ENCODE results near the gene FXYD5. TPM values are rescaled to one million over a fixed set of nuclear protein-coding genes. Genes with fewer than 3 reads are reported as not detected.
A peak's percentile ranks its signal among the peaks of the same experiment; 100 is the strongest.

FXYD5 gene
- total RNA-seq, 2 experiments from 2014 or later, result 455 to 524 TPM

- CTCF ChIA-PET, result interaction anchor here (1.0 to 1.6 kb wide), 2 partner anchors 10 to 64 kb away, joined by 4 read pairs; no protein-coding TSS in a partner anchor
These were observed 14.9 kb downstream of the FXYD5 start for GRCh38 chr19:35169221-35169995.

GRCh38 chr19:35170359-35171061, 16.0 kb downstream of the FXYD5 start:
- ChIA-PET POLR2A (no interaction called here), CTCF (interaction anchor here (1.0 kb wide), 1 partner anchor 63 kb away, joined by 4 read pairs; no protein-coding TSS in a partner anchor)
- Mint-ChIP-seq H3K4me3 (no peak overlapping the region), H3K36me3 (ENCODE audit: low read depth) (peaks cover 81% of the 10 kb centered on the region), H3K9me3 (peaks cover 19% of the 10 kb centered on the region), H3K27ac (peak overlapping the region; percentile 74), H3K27me3 (no peaks in the 10 kb centered on the region), H3K4me1 (peaks cover 54% of the 10 kb centered on the region)
- DNase-seq, result peak; percentile 5

More at GRCh38 chr19:35169221-35169995, 14.9 kb downstream of the FXYD5 start:
- H3K36me3 Mint-ChIP-seq (ENCODE audit: low read depth), result peaks cover 88% of the 10 kb centered on the region
- peak overlapping the region; percentile 50 for H3K27ac Mint-ChIP-seq
- H3K27me3 Mint-ChIP-seq, result no peaks in the 10 kb centered on the region
- POLR2A ChIA-PET, result no interaction called here
- peaks cover 28% of the 10 kb centered on the region for H3K9me3 Mint-ChIP-seq
- peaks cover 55% of the 10 kb centered on the region for H3K4me1 Mint-ChIP-seq
- no peak for DNase-seq
- H3K4me3 Mint-ChIP-seq, result no peak overlapping the region

GRCh38 chr19:35171730-35172129, 17.2 kb downstream of the FXYD5 start:
- Mint-ChIP-seq H3K36me3 (ENCODE audit: low read depth) (peaks cover 69% of the 10 kb centered on the region), H3K4me1 (peaks cover 47% of the 10 kb centered on the region), H3K27ac (peak overlapping the region; percentile 80), H3K27me3 (no peaks in the 10 kb centered on the region), H3K9me3 (peaks cover 8% of the 10 kb centered on the region), H3K4me3 (no peak overlapping the region)
- ChIA-PET POLR2A (no interaction called here), CTCF (interaction anchor here (1.2 to 1.4 kb wide), 2 partner anchors 9 to 10 kb away, joined by 3 read pairs; no protein-coding TSS in a partner anchor)
- peak; percentile 27 for DNase-seq

- POLR2A ChIA-PET, result no interaction called here
- H3K4me1 Mint-ChIP-seq, result peaks cover 47% of the 10 kb centered on the region
- no peak overlapping the region for H3K4me3 Mint-ChIP-seq
- no peaks in the 10 kb centered on the region for H3K27me3 Mint-ChIP-seq
- H3K27ac Mint-ChIP-seq, result no peak overlapping the region
- H3K9me3 Mint-ChIP-seq, result peaks cover 14% of the 10 kb centered on the region
- peaks cover 56% of the 10 kb centered on the region for H3K36me3 Mint-ChIP-seq (ENCODE audit: low read depth)
- DNase-seq, result peak; percentile 1
- CTCF ChIA-PET, result interaction anchor here (0.6 to 1.3 kb wide), 4 partner anchors 17 to 1356 kb away, joined by 3 to 5 read pairs (median 4); no protein-coding TSS in a partner anchor
These were observed 19.7 kb downstream of the FXYD5 start for GRCh38 chr19:35174226-35174625.

GRCh38 chr19:35176181-35176570, 21.6 kb downstream of the FXYD5 start:
- Mint-ChIP-seq H3K9me3 (peaks cover 14% of the 10 kb centered on the region), H3K27me3 (no peaks in the 10 kb centered on the region), H3K4me1 (peaks cover 51% of the 10 kb centered on the region), H3K4me3 (no peak overlapping the region), H3K27ac (no peak overlapping the region), H3K36me3 (ENCODE audit: low read depth) (peaks cover 39% of the 10 kb centered on the region)
- no peak for DNase-seq
- ChIA-PET POLR2A (no interaction called here), CTCF (interaction anchor here (2.2 kb wide), 1 partner anchor 22 kb away, joined by 12 read pairs; no protein-coding TSS in a partner anchor)

GRCh38 chr19:35177377-35178274, 23.1 kb downstream of the FXYD5 start:
- H3K4me1 Mint-ChIP-seq, result peaks cover 44% of the 10 kb centered on the region
- H3K4me3 Mint-ChIP-seq, result no peak overlapping the region
- peaks cover 27% of the 10 kb centered on the region for H3K36me3 Mint-ChIP-seq (ENCODE audit: low read depth)
- no peaks in the 10 kb centered on the region for H3K27me3 Mint-ChIP-seq
- POLR2A ChIA-PET, result interaction anchor here (0.6 kb wide), 1 partner anchor 47 kb away, joined by 3 read pairs; no protein-coding TSS in a partner anchor
- DNase-seq, result peak; percentile 5
- peaks cover 11% of the 10 kb centered on the region for H3K9me3 Mint-ChIP-seq
- H3K27ac Mint-ChIP-seq, result no peak overlapping the region
- CTCF ChIA-PET, result interaction anchor here (1.3 to 2.2 kb wide), 2 partner anchors 21 to 24 kb away, joined by 3 to 12 read pairs; no protein-coding TSS in a partner anchor

- no peaks in the 10 kb centered on the region for H3K27me3 Mint-ChIP-seq
- peak; percentile 4 for DNase-seq
- no peak overlapping the region for H3K4me3 Mint-ChIP-seq
- H3K27ac Mint-ChIP-seq, result no peak overlapping the region
- POLR2A ChIA-PET, result no interaction called here
- peaks cover 42% of the 10 kb centered on the region for H3K4me1 Mint-ChIP-seq
- CTCF ChIA-PET, result interaction anchor here (1.3 to 1.6 kb wide), 3 partner anchors 17 to 25 kb away, joined by 3 to 5 read pairs (median 3); partner anchors contain the start of gene FXYD5
- H3K36me3 Mint-ChIP-seq (ENCODE audit: low read depth), result peaks cover 16% of the 10 kb centered on the region
- H3K9me3 Mint-ChIP-seq, result peaks cover 14% of the 10 kb centered on the region
These were observed 24.2 kb downstream of the FXYD5 start for GRCh38 chr19:35178701-35179100.

- Mint-ChIP-seq H3K4me1 (peaks cover 41% of the 10 kb centered on the region), H3K27me3 (no peaks in the 10 kb centered on the region), H3K27ac (peak overlapping the region; percentile 34), H3K36me3 (ENCODE audit: low read depth) (peaks cover 16% of the 10 kb centered on the region), H3K4me3 (no peak overlapping the region), H3K9me3 (peaks cover 18% of the 10 kb centered on the region)
- CTCF ChIA-PET, result interaction anchor here (0.6 to 1.6 kb wide), 5 partner anchors 12 to 440 kb away, joined by 3 to 5 read pairs (median 4); partner anchors contain the start of gene FXYD5
- peak; percentile 6 for DNase-seq
- POLR2A ChIA-PET, result interaction anchor here (0.7 kb wide), 1 partner anchor 17 kb away, joined by 3 read pairs; no protein-coding TSS in a partner anchor
These were observed 25.3 kb downstream of the FXYD5 start for GRCh38 chr19:35179830-35180229.

GRCh38 chr19:35181387-35181786, 26.9 kb downstream of the FXYD5 start:
- H3K4me3 Mint-ChIP-seq, result no peak overlapping the region
- DNase-seq, result no peak
- H3K27ac Mint-ChIP-seq, result no peak overlapping the region
- H3K27me3 Mint-ChIP-seq, result no peaks in the 10 kb centered on the region
- POLR2A ChIA-PET, result no interaction called here
- peaks cover 12% of the 10 kb centered on the region for H3K36me3 Mint-ChIP-seq (ENCODE audit: low read depth)
- H3K4me1 Mint-ChIP-seq, result peaks cover 36% of the 10 kb centered on the region
- CTCF ChIA-PET, result interaction anchor here (1.1 to 1.4 kb wide), 2 partner anchors 10 to 27 kb away, joined by 3 read pairs; partner anchors contain the start of gene FXYD5
- peaks cover 18% of the 10 kb centered on the region for H3K9me3 Mint-ChIP-seq

GRCh38 chr19:35184267-35184666, 29.7 kb downstream of the FXYD5 start:
- Mint-ChIP-seq H3K36me3 (ENCODE audit: low read depth) (peaks cover 3% of the 10 kb centered on the region), H3K9me3 (peaks cover 15% of the 10 kb centered on the region), H3K27me3 (peaks cover 2% of the 10 kb centered on the region), H3K27ac (no peak overlapping the region), H3K4me1 (peaks cover 19% of the 10 kb centered on the region), H3K4me3 (no peak overlapping the region)
- DNase-seq, result no peak
- POLR2A ChIA-PET, result no interaction called here
- CTCF ChIA-PET, result interaction anchor here (1.0 kb wide), 1 partner anchor 30 kb away, joined by 3 read pairs; the partner anchor contains the start of gene FXYD5

- H3K27ac Mint-ChIP-seq, result no peak overlapping the region
- peaks cover 3% of the 10 kb centered on the region for H3K36me3 Mint-ChIP-seq (ENCODE audit: low read depth)
- DNase-seq, result no peak
- ChIA-PET POLR2A (no interaction called here), CTCF (interaction anchor here (1.1 kb wide), 1 partner anchor 32 kb away, joined by 3 read pairs; no protein-coding TSS in a partner anchor)
- H3K4me1 Mint-ChIP-seq, result peaks cover 12% of the 10 kb centered on the region
- peaks cover 17% of the 10 kb centered on the region for H3K9me3 Mint-ChIP-seq
- H3K27me3 Mint-ChIP-seq, result peaks cover 5% of the 10 kb centered on the region
- no peak overlapping the region for H3K4me3 Mint-ChIP-seq
These were observed 30.3 kb downstream of the FXYD5 start for GRCh38 chr19:35184884-35185283.

Data from activated CD4-positive, alpha-beta T cell treated with anti-CD3 and anti-CD28 coated beads, Interleukin-2, amount 10 ng/mL, durations not matched to agents 7 days and 5 days (primary cell).